GM12878 (cell line): ENCODE results near the gene FANCG.
A peak's percentile ranks its signal among the peaks of the same experiment; 100 is the strongest.

Source experiments
- CTCF ChIP-seq, 3 experiments: IDR thresholded peaks in 2 of 3; conservative IDR thresholded peaks in 1 of 3; 2 replicates each; pipeline ENCODE4 v1.5.1; 2011; ENCODE audit warnings: low read depth in 3 of 3, low read length in 3 of 3, mild to moderate bottlenecking in 3 of 3, control low read depth in 2 of 3, moderate library complexity in 2 of 3, inconsistent platforms in 1 of 3, mixed read lengths in 1 of 3; ENCODE audit not compliant: control insufficient read depth in 2 of 3, insufficient read depth in 1 of 3; ENCODE audit errors: extremely low read depth in 1 of 3
- FOXK2 ChIP-seq: fragments of 450-650 bp; IDR thresholded peaks from 2 replicates; pipeline ENCODE4 v1.6.1; 2017; ENCODE audit warnings: mild to moderate bottlenecking, moderate library complexity
- IRF4 ChIP-seq: IDR thresholded peaks from 2 replicates; pipeline ENCODE4 v1.6.1; 2011; ENCODE audit warnings: low read depth, low read length
- PBX3 ChIP-seq: IDR thresholded peaks from 2 replicates; pipeline ENCODE4 v1.6.1; 2011; ENCODE audit warnings: mild to moderate bottlenecking, low read depth, low read length, moderate library complexity; ENCODE audit not compliant: insufficient replicate concordance
- RAD21 ChIP-seq: IDR thresholded peaks from 2 replicates; pipeline ENCODE4 v1.6.1; 2011; ENCODE audit warnings: mild to moderate bottlenecking, low read depth, low read length, moderate library complexity; ENCODE audit not compliant: insufficient read depth
- SREBF2 ChIP-seq: IDR thresholded peaks from 2 replicates; pipeline ENCODE4 v1.6.1; 2012; ENCODE audit warnings: mild to moderate bottlenecking, low read length
- TF ChIP-seq, protein P1 (sequence below): IDR thresholded peaks from 2 replicates; pipeline ENCODE4 v1.6.1; 2011; ENCODE audit warnings: low read depth, low read length, improper control_type of control experiment, borderline replicate concordance
- TF ChIP-seq, protein P2 (sequence below): fragments of 450-650 bp; IDR thresholded peaks from 2 replicates; pipeline ENCODE4 v1.6.1; 2018; ENCODE audit warnings: borderline replicate concordance, mild to moderate bottlenecking; ENCODE audit not compliant: partially characterized antibody

DNA sequence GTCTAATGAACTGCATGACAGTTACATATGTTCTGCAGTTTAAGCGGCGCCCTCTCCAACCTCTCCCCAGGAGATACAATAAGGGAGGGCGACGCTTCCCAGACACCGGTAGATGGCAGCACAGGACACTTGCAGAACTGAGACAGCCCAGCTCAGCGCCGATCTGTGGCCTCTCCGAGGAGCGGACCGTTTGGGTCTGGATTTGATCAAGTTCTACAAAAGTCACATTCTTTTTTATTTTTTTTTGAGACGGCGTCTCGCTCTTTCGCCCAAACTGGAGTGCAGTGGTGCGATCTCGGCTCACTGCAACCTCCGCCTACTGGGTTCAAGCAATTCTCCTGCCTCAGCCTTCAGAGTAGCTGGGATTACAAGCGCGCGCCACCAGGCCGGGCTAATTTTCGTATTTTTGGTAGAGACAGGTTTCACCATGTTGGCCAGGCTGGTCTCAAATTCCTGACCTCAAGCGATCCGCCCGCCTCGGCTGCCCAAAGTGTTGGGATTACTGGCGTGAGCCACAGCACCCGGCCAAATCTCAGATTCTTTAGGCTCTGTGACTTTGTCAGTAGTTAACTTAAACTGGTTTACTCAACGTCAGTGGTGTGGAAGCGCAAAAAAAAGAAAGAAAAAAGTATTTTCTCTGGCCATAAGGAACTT lies 37.3 kb upstream of the FANCG start:
- TF ChIP-seq FOXK2, result no peak
- TF ChIP-seq CTCF (IDR thresholded peaks at IDR 0.05 in 2 of 3, conservative IDR thresholded peaks at IDR 0.05 in 1 of 3; ENCODE audit: control insufficient read depth in 2 of 3, extremely low read depth in 1 of 3, insufficient read depth in 1 of 3, low read depth in 3 of 3, low read length in 3 of 3), result peak; percentile 93 to 98 (median 95); a peak in 5 of 6 replicates
- peak; percentile 92 for TF ChIP-seq RAD21
- no peak for TF ChIP-seq PBX3
- TF ChIP-seq SREBF2, result no peak
- TF ChIP-seq, protein P1, sequence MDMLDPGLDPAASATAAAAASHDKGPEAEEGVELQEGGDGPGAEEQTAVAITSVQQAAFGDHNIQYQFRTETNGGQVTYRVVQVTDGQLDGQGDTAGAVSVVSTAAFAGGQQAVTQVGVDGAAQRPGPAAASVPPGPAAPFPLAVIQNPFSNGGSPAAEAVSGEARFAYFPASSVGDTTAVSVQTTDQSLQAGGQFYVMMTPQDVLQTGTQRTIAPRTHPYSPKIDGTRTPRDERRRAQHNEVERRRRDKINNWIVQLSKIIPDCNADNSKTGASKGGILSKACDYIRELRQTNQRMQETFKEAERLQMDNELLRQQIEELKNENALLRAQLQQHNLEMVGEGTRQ, result no peak
- TF ChIP-seq IRF4, result no peak
- TF ChIP-seq, protein P2, sequence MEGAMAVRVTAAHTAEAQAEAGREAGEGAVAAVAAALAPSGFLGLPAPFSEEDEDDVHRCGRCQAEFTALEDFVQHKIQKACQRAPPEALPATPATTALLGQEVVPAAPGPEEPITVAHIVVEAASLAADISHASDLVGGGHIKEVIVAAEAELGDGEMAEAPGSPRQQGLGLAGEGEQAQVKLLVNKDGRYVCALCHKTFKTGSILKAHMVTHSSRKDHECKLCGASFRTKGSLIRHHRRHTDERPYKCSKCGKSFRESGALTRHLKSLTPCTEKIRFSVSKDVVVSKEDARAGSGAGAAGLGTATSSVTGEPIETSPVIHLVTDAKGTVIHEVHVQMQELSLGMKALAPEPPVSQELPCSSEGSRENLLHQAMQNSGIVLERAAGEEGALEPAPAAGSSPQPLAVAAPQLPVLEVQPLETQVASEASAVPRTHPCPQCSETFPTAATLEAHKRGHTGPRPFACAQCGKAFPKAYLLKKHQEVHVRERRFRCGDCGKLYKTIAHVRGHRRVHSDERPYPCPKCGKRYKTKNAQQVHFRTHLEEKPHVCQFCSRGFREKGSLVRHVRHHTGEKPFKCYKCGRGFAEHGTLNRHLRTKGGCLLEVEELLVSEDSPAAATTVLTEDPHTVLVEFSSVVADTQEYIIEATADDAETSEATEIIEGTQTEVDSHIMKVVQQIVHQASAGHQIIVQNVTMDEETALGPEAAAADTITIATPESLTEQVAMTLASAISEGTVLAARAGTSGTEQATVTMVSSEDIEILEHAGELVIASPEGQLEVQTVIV, result no peak
